HG03097 (cell line): ENCODE data around the gene TBC1D19.

ENCODE experiments used
- ATAC-seq: cut with Tn5 transposase; IDR thresholded peaks from one replicate; pipeline ENCODE4 v1.9.1; 2021; ENCODE audit not compliant: unreplicated experiment, low FRiP score

Gene TBC1D19

GRCh38 chr4:26766141-26766540 is 182.3 kb downstream of the TBC1D19 start:
- ATAC-seq = no peak

GRCh38 chr4:26772096-26772873 is 188.4 kb downstream of the TBC1D19 start:
- ATAC-seq = no peak

DNA sequence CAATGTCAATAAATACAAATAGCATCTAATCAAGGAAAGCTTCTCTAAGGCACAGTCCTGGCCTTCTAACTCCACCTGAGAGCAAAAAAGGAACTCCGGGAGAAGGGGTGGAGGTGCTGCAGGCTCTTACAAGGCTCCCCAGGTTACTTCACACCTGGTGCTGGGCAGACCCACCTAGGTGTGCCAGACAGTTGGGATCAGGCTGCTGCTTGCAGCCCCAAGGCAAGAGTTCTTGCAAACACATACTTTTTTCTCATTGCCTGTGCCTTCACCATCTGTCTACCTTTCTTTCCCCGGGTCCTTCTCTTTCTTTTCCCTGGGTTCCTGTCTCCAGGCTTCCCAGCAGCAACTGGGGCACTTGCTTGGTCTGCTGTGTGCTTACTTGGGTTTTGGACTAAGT is 195.3 kb downstream of the TBC1D19 start:
- no peak for ATAC-seq

- no peak for ATAC-seq
These were observed 195.8 kb downstream of the TBC1D19 start for GRCh38 chr4:26779674-26780073.

GRCh38 chr4:26780539-26780938 is 196.7 kb downstream of the TBC1D19 start:
- peak; percentile 83 for ATAC-seq

DNA sequence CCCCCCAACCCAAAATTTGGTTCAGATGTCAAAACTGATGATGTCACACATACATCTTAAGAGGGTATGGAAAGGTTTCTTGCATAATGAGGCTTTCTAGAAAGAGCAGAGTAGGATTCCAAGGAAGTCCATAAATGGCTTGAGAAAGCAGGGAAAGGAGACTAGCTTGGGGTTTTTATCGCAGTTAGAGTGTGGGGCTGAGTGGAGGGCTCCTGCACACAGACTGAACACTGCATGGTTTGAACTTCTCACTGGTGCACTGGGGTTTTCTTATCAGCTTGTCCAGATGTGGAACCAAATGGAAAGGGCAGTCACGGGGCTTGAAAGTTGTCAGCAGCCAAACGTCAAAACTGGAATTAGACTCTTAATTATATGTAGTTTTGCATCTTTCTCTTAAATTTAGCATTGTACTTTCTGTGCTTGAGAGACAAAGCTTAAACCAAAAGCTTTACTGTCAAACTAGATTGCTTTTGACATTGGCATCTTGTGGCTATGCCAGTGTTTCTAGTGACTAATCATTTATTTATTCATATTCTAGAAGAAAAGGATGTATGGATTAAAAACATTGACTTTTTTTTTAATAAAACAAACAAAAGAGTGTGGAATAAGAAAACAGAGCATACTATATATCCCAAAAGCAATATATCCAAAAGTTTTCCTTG is 198.4 kb downstream of the TBC1D19 start:
- ATAC-seq = no peak

- ATAC-seq = no peak
These were observed 198.9 kb downstream of the TBC1D19 start for GRCh38 chr4:26782830-26783202.

DNA sequence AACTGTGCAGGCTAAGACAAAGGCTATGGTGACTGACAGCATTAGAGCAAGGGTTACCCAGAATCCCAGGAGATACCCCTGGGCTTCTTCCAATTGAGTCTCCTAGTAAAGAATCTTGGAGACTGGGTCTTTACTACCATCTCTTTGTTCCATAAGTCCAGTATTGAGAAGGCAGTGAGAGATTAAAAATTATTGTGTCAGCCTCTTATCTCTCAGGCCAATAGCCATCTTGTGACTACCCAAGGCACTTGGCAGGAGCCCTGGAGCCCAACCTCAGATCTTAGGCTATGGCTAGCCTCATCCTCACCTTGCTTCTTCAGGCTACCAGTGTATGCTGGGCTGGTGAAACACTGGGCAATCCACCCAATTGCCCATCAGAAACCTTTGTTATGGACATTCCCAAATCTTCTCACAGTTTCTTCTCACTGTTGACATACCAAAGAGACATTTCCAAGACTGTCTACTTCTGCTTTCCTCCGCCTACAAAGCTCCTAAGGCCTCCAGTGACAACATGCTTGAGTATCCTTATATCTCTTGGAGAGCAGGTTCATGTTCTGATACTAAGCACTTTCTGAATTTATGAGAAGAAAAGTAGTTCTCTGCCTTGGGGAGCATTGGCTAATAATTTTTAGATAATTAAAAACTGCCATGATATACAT is 200.5 kb downstream of the TBC1D19 start:
- no peak for ATAC-seq

DNA sequence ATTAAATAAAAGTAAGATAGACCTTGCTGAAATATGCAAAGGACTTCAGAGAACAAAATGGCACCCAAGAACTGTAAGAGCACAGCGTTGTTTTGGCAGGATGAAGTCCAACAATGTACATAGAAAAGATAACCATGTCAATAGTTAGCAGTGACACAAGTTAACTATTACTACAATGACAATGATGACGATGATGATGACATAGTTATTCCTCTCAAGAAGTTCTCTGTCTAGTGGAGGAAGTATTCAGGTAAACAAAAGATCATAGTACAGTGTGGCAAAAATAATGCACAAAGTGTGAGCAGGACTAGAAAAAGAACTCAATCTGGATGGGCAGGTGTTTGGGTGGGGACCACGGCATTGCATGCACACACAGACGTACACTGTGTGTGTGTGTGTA is 201.4 kb downstream of the TBC1D19 start:
- no peak for ATAC-seq

GRCh38 chr4:26785810-26786209 is 201.9 kb downstream of the TBC1D19 start:
- no peak for ATAC-seq

- no peak for ATAC-seq
These were observed 203.0 kb downstream of the TBC1D19 start for GRCh38 chr4:26786916-26787315.

DNA sequence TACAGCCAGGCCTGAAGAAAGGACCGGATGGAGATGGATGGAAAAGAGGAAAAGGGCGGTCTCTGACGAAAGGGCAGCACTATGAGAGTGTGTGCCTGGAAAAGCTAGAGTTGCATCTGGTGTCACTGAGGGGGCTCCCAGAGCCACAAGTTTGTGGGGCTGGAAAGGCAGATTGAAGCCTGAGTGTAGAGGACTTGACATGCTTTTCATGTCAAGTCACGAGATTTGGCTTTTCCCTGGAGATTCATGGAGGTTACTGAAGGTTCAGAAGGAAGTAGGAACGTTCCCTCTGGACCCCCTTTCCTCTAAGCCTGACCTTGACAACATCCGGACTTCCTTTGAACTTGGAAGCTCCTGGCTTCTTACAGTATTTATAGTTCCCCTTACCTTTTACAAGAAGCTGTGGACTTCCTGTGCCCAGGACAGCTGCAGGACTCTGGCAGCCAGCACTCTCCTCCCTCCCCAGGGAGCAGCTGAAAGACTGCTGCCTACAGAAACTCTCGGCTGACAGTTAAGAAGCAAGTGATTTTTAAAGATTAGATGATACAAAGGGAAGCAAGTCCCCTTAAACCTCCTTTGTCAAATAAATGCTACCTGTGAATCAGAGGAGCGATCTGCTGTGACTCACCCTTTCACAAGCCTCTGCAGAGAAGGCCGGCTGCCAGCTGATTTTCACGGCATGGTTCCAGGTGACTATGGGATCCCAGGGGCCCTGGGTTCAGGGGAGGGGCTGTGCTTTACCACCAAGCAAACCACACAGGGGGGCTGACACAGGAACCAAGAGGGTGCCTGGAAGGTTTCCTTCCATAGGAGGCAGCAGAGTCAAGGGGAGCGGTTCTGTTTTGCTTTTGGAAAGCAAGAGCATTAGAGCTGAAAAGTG is 203.8 kb downstream of the TBC1D19 start:
- ATAC-seq = no peak

GRCh38 chr4:26788341-26788733 is 204.5 kb downstream of the TBC1D19 start:
- no peak for ATAC-seq

DNA sequence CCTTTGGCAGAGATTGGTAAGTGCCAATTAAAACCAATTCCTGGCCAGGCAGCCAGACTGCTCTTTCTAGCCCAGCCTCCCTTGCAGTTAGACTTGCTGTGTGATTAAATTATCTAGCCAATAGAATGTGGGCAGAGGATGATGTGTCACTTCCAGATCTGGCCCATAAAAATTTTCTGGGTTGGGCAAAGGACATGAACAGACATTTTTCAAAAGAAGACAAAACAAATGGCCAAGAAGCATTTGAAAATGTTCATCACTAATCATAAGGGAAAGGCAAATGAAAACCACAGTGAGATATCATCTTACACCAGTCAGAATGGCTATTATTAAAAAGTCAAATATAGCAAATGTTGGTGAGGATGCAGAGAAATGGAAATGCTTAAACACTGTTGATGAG is 205.3 kb downstream of the TBC1D19 start:
- no peak for ATAC-seq

GRCh38 chr4:26791346-26791745 is 207.5 kb downstream of the TBC1D19 start:
- ATAC-seq = no peak

DNA sequence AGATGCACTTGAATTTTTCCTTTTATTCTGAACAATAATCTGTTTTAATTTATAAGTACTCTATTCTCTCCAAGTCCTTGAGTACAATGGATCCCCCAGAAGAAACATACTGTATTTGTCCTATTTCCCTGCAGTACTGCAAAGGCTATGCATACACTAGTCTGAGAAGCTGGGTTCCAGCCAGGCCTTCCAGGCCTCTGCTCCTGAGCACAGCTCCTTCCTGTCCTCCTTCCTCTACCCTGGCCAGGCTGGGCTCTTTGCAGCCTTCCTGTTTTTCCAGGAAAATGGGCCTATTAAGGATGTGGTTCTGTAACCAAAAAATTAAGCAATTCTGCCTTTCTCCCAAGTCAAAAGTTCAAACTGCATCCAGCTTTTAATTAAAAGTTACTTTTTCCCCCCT is 208.8 kb downstream of the TBC1D19 start:
- no peak for ATAC-seq

DNA sequence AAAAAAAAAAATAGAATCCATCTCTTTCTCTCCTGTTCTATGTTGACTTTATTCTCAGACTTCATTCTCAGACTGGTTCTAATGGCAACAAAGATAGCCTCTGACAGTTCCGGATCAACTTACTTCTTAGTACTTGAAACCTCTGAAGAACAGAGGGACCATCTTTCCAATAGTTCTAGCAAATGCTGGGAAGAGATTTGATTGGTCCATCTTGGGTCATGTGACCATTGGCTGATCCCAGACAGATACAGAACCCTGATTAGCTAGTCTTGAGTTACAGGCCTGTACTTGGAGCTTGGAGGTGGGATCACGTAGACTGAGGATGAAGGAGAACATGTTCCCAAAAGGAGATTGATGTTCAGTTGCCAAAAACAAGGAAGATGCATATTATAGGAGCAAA is 209.9 kb downstream of the TBC1D19 start:
- ATAC-seq = no peak

DNA sequence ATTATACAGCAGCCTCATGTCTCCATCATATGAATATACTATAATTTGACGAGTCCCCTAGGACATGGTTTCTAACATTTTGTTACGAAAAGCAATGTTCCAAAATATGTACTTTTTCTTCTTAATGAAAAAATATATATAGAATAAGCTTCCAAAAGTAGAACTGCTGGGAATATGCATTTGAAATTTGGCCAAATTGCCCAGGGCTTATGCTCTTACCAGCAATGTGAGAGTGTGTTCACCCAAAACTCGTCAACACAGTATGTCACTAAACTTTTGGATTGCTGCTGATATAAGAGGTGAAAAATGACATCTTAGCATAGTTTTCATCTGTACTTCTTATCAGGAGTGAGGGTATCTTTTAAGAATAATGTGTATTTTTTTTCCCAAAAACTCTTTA is 212.2 kb downstream of the TBC1D19 start:
- ATAC-seq = no peak

- ATAC-seq = no peak
These were observed 218.9 kb downstream of the TBC1D19 start for GRCh38 chr4:26802790-26803189.

GRCh38 chr4:26803211-26803861 is 219.5 kb downstream of the TBC1D19 start:
- ATAC-seq = no peak
